ENCODE results near the gene RB1. TPM values are rescaled to one million over a fixed set of nuclear protein-coding genes. Genes with fewer than 3 reads are reported as not detected.

Gene RB1
- total RNA-seq, 1 donor from 2014 or later = 23.8 TPM

DNA sequence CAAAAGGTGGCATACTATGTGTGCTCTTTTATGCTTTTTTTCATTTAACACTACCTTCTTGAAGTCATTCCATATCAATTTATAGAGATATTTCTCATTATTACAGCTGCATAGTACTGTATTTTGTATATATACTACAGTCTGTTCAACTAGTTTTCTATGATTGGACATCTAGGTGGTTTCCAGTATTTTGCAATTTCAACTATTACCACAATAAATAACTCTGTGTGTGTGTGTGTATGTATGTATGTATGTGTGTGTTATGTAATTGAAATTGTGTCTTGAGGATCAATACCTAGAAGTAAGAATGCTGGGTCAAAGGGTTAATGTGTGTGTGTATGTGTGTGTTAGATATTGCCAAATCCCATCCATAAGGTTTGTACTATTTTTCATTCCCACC lies 102.3 kb downstream of the RB1 start:
- Histone ChIP-seq H3K36me3 (peaks cover 4% of the 10 kb centered on the region), H3K27ac (replicated peaks) (peak overlapping the region; percentile 86), H3K4me1 (peaks cover 36% of the 10 kb centered on the region), H3K27me3 (ENCODE audit: low read depth) (no peaks in the 10 kb centered on the region), H3K9me3 (replicated peaks) (no peaks in the 10 kb centered on the region), H3K4me3 (peak overlapping the region; percentile 46)
- TF ChIP-seq, protein P1, sequence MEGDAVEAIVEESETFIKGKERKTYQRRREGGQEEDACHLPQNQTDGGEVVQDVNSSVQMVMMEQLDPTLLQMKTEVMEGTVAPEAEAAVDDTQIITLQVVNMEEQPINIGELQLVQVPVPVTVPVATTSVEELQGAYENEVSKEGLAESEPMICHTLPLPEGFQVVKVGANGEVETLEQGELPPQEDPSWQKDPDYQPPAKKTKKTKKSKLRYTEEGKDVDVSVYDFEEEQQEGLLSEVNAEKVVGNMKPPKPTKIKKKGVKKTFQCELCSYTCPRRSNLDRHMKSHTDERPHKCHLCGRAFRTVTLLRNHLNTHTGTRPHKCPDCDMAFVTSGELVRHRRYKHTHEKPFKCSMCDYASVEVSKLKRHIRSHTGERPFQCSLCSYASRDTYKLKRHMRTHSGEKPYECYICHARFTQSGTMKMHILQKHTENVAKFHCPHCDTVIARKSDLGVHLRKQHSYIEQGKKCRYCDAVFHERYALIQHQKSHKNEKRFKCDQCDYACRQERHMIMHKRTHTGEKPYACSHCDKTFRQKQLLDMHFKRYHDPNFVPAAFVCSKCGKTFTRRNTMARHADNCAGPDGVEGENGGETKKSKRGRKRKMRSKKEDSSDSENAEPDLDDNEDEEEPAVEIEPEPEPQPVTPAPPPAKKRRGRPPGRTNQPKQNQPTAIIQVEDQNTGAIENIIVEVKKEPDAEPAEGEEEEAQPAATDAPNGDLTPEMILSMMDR (IDR thresholded peaks at IDR 0.05; ENCODE audit: borderline replicate concordance) = no peak
- intact Hi-C loops (cut with micrococcal nuclease) = loop anchor here (10.0 kb wide), 1 partner anchor 169 kb away; no protein-coding TSS in a partner anchor
- no peak for DNase-seq

- peak overlapping the region; percentile 86 for H3K27ac ChIP-seq (replicated peaks)
- H3K9me3 ChIP-seq (replicated peaks) = no peaks in the 10 kb centered on the region
- H3K4me3 ChIP-seq = peak overlapping the region; percentile 66
- TF ChIP-seq, protein P1 (IDR thresholded peaks at IDR 0.05; ENCODE audit: borderline replicate concordance) = no peak
- intact Hi-C loops (cut with micrococcal nuclease) = loop anchor here (10.0 kb wide), 1 partner anchor 75 kb away; no protein-coding TSS in a partner anchor
- no peak for DNase-seq
- peaks cover 4% of the 10 kb centered on the region for H3K36me3 ChIP-seq
- peaks cover 19% of the 10 kb centered on the region for H3K4me1 ChIP-seq
- no peaks in the 10 kb centered on the region for H3K27me3 ChIP-seq (ENCODE audit: low read depth)
These were observed 106.6 kb downstream of the RB1 start for GRCh38 chr13:48410199-48410598.

GRCh38 chr13:48411147-48411794 lies 107.7 kb downstream of the RB1 start:
- H3K36me3 ChIP-seq = peaks cover 4% of the 10 kb centered on the region
- H3K4me3 ChIP-seq = peak overlapping the region; percentile 66
- H3K27me3 ChIP-seq (ENCODE audit: low read depth) = no peaks in the 10 kb centered on the region
- no peaks in the 10 kb centered on the region for H3K9me3 ChIP-seq (replicated peaks)
- TF ChIP-seq, protein P1 (IDR thresholded peaks at IDR 0.05; ENCODE audit: borderline replicate concordance) = no peak
- intact Hi-C loops (cut with micrococcal nuclease) = loop anchor here (10.0 kb wide), 1 partner anchor 74 kb away; no protein-coding TSS in a partner anchor
- peak overlapping the region; percentile 86 for H3K27ac ChIP-seq (replicated peaks)
- no peak for DNase-seq
- H3K4me1 ChIP-seq = peaks cover 17% of the 10 kb centered on the region

DNA sequence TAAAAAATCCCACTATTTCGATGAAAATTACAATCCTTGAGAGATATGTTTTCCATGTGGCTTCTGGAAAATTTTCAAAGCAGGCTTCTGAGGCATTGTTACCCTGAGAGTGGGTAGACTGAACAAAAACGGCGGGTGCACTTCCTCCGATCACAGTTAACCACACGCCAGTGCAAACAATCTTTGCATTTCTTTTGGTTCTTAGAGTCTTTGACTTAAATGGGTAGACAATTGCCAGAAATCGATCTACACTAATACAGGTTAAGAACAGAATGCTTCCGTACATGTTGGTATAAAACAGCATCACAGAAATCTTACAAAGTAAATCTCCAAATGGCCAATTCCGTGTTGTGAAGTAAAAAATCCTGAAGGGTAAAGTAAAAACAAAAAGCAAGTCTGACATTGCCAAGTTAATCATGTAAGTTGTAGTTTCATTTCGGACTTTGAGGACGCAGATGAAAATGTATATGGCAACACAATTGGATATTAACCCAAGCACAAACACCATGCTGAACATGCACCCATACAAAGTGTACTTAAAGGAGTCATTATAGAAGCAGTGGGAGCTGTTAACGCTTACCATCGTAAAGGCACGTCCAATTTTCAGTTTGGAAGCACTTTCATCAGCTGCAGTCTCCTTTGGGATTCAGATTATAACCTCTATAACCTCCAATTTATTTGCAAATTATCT lies 108.4 kb downstream of the RB1 start:
- intact Hi-C loops (cut with micrococcal nuclease) = loop anchor here (10.0 kb wide), 1 partner anchor 73 kb away; no protein-coding TSS in a partner anchor
- Histone ChIP-seq H3K4me3 (peak overlapping the region; percentile 66), H3K27ac (replicated peaks) (peak overlapping the region; percentile 86), H3K27me3 (ENCODE audit: low read depth) (no peaks in the 10 kb centered on the region), H3K36me3 (peaks cover 6% of the 10 kb centered on the region), H3K9me3 (replicated peaks) (no peaks in the 10 kb centered on the region), H3K4me1 (peaks cover 12% of the 10 kb centered on the region)
- no peak for DNase-seq
- TF ChIP-seq, protein P1 (IDR thresholded peaks at IDR 0.05; ENCODE audit: borderline replicate concordance) = no peak

- Histone ChIP-seq H3K36me3 (peaks cover 9% of the 10 kb centered on the region), H3K4me3 (peak within 1 kb of the TSS; percentile 66), H3K4me1 (peaks cover 11% of the 10 kb centered on the region), H3K27ac (replicated peaks) (peak within 1 kb of the TSS; percentile 86), H3K27me3 (ENCODE audit: low read depth) (no peaks in the 10 kb centered on the region), H3K9me3 (replicated peaks) (no peaks in the 10 kb centered on the region)
- intact Hi-C loops (cut with micrococcal nuclease) = loop anchor here (10.0 kb wide), 1 partner anchor 72 kb away; no protein-coding TSS in a partner anchor
- no peak for DNase-seq
- TF ChIP-seq, protein P1 (IDR thresholded peaks at IDR 0.05; ENCODE audit: borderline replicate concordance) = no peak
These were observed 109.4 kb downstream of the RB1 start, which contains the start of gene LPAR6 for GRCh38 chr13:48412881-48413351. Gene LPAR6, minus strand, starts transcription at chr13:48413113. Its CDS starts 690 bp downstream, at chr13:48412423.

Data from left ventricle myocardium inferior (tissue), 1 donor.